ENCODE measurements around the gene AP4S1. TPM values are rescaled to one million over a fixed set of nuclear protein-coding genes. Genes with fewer than 3 reads are reported as not detected.

AP4S1 gene
- total RNA-seq, 6 donors from 2014 or later, result 5.3 to 11.1 (median 6.7) TPM

- Histone ChIP-seq H3K27me3 (no peaks in the 10 kb centered on the region), H3K27ac (no peak overlapping the region)
- no peak for ATAC-seq (ENCODE audit: low FRiP score in 2 of 2)
Measured at GRCh38 chr14:31020834-31021575, 4.4 kb upstream of the AP4S1 start.

GRCh38 chr14:31021576-31021949 is 3.9 kb upstream of the AP4S1 start:
- Histone ChIP-seq H3K27ac (no peak overlapping the region), H3K4me1 (peaks cover 15 to 23% (median 18%) of the 10 kb centered on the region in 4 donors), H3K4me3 (no peak overlapping the region), H3K36me3 (peaks cover 0 to 7% (median 0%) of the 10 kb centered on the region in 4 donors), H3K9me3 (no peaks in the 10 kb centered on the region), H3K27me3 (no peaks in the 10 kb centered on the region)
- DNase-seq (no peak), ATAC-seq (ENCODE audit: low FRiP score in 2 of 2) (no peak)
- TF ChIP-seq CTCF (IDR thresholded peaks at IDR 0.05) (no peak), POLR2A (IDR thresholded peaks at IDR 0.05) (no peak), EP300 (IDR thresholded peaks at IDR 0.05) (no peak), POLR2AphosphoS5 (IDR thresholded peaks at IDR 0.05) (no peak)
- WGBS, 2 donors, result 85 to 90% methylated on average over 4 of the region's 4 CpGs

More at GRCh38 chr14:31020834-31021575, 4.4 kb upstream of the AP4S1 start:
- TF ChIP-seq POLR2A (IDR thresholded peaks at IDR 0.05) (no peak), EP300 (IDR thresholded peaks at IDR 0.05) (no peak), CTCF (IDR thresholded peaks at IDR 0.05) (no peak), POLR2AphosphoS5 (IDR thresholded peaks at IDR 0.05) (no peak)
- no peaks in the 10 kb centered on the region for H3K9me3 ChIP-seq
- H3K4me1 ChIP-seq, result peaks cover 15 to 23% (median 18%) of the 10 kb centered on the region in 4 donors
- no peak overlapping the region for H3K4me3 ChIP-seq
- WGBS, 2 donors, result 80 to 89% methylated on average over 8 of the region's 8 CpGs
- no peak for DNase-seq
- peaks cover 0 to 7% (median 0%) of the 10 kb centered on the region in 4 donors for H3K36me3 ChIP-seq

GRCh38 chr14:31022386-31022785 is 3.1 kb upstream of the AP4S1 start:
- 47 to 97% methylated on average over 2 of the region's 2 CpGs for WGBS, 2 donors
- DNase-seq (no peak), ATAC-seq (ENCODE audit: low FRiP score in 2 of 2) (no peak)
- no peak for TF ChIP-seq POLR2AphosphoS5 (IDR thresholded peaks at IDR 0.05)
- no peak for TF ChIP-seq CTCF (IDR thresholded peaks at IDR 0.05)
- TF ChIP-seq POLR2A (IDR thresholded peaks at IDR 0.05), result no peak
- no peak for TF ChIP-seq EP300 (IDR thresholded peaks at IDR 0.05)
- peaks cover 17 to 25% (median 20%) of the 10 kb centered on the region in 4 donors for H3K4me1 ChIP-seq
- H3K9me3 ChIP-seq, result no peaks in the 10 kb centered on the region
- no peak overlapping the region for H3K27ac ChIP-seq
- H3K36me3 ChIP-seq, result peaks cover 0 to 7% (median 0%) of the 10 kb centered on the region in 4 donors
- no peaks in the 10 kb centered on the region for H3K27me3 ChIP-seq
- H3K4me3 ChIP-seq, result no peak overlapping the region

- Histone ChIP-seq H3K27me3 (no peaks in the 10 kb centered on the region), H3K36me3 (no peaks in the 10 kb centered on the region), H3K27ac (no peak overlapping the region), H3K9me3 (no peaks in the 10 kb centered on the region), H3K4me3 (peak overlapping the region in 2 of 4 donors; percentile 63 to 90), H3K4me1 (peaks cover 19 to 30% (median 23%) of the 10 kb centered on the region in 4 donors)
- ATAC-seq (ENCODE audit: low FRiP score in 2 of 2), result no peak
- DNase-seq, result no peak
- TF ChIP-seq POLR2AphosphoS5 (IDR thresholded peaks at IDR 0.05) (no peak), CTCF (IDR thresholded peaks at IDR 0.05) (no peak), POLR2A (IDR thresholded peaks at IDR 0.05) (no peak), EP300 (IDR thresholded peaks at IDR 0.05) (no peak)
Measured at GRCh38 chr14:31024010-31024480, 1.4 kb upstream of the AP4S1 start.
